Muscle of leg (tissue), 11 donors: Measurements from ENCODE around the gene DHRS4L2. TPM values are rescaled to one million over a fixed set of nuclear protein-coding genes. Genes with fewer than 3 reads are reported as not detected.
"Not testable (repeated sequence)": the region's sequence is repeated elsewhere in the genome, so short reads cannot be mapped to it uniquely, and the experiment has no call there.

Experiments
- DNase-seq: peaks from one replicate; pipeline ENCODE4 v3.0.0; 2013
- H3K27ac ChIP-seq: one replicate; pipeline ENCODE4 v1.5.1; 2013; ENCODE audit warnings: mild to moderate bottlenecking, low read length, control low read depth
- H3K27me3 ChIP-seq: one replicate; pipeline ENCODE4 v1.6.1; 2013; ENCODE audit warnings: low read length; ENCODE audit not compliant: control insufficient read depth, insufficient read depth
- H3K36me3 ChIP-seq: one replicate; pipeline ENCODE4 v1.6.1; 2013; ENCODE audit warnings: low read length; ENCODE audit not compliant: control insufficient read depth, insufficient read depth
- H3K4me1 ChIP-seq: one replicate; pipeline ENCODE4 v1.6.1; 2013; ENCODE audit warnings: low read length; ENCODE audit not compliant: control insufficient read depth, insufficient read depth
- H3K4me3 ChIP-seq: one replicate; pipeline ENCODE4 v1.5.1; 2013; ENCODE audit warnings: low read length, control low read depth
- H3K9me3 ChIP-seq: replicated peaks from 2 replicates; pipeline ENCODE4 v1.6.1; 2013; ENCODE audit warnings: low read depth, low read length; ENCODE audit not compliant: control insufficient read depth
- WGBS: methylation state at CpG from one replicate; pipeline ENCODE4 v1.1.5; 2013; ENCODE audit warnings: missing lambda C conversion rate; ENCODE audit not compliant: insufficient coverage; 5-methylcytosine and 5-hydroxymethylcytosine counted together
- polyA plus RNA-seq, 8 donors: library from polyadenylated mRNA; unstranded; fragments of 120-200 nt; gene quantifications; one replicate each; pipeline versions ENCODE4 v1.2.1 to v1.2.3, GENCODE V29; 2013; ENCODE audit warnings: inconsistent platforms in 1 of 8, low replicate concordance in 1 of 8; ENCODE audit not compliant: insufficient read length in 8 of 8, insufficient read depth in 1 of 8
- total RNA-seq: library from RNA; stranded (reverse); fragments of 120-200 nt; gene quantifications from one replicate; pipeline ENCODE4 v1.2.4, GENCODE V29; 2013

DHRS4L2 gene
- total and polyA plus RNA-seq, 9 donors, result 8.8 to 16.3 (median 13.7) TPM

DNA sequence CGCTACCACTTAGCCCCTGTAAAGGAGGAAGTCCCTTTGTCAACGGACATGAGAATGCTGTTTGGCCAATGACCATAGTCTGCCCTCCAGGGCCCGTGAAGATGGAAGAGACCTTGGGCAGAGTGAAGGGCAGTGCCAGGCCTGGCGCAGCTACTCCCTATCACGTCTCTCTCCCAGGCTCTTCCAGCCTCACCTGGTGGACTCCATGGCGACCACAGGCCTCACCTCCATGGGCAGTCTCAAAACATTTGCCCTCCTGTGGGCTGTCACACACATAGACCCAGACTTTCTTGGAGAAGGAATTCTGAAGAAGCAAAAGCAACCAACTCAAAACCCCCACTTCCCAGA, 35.6 kb upstream of the DHRS4L2 start:
- DNase-seq, H3K36me3 ChIP-seq, H3K27me3 ChIP-seq, H3K4me1 ChIP-seq, H3K9me3 ChIP-seq: not testable (repeated sequence)
- peak overlapping the region; percentile 73 for H3K4me3 ChIP-seq
- H3K27ac ChIP-seq, result peak overlapping the region; percentile 85
- 39% methylated on average over 3 of the region's 6 CpGs for WGBS

DNA sequence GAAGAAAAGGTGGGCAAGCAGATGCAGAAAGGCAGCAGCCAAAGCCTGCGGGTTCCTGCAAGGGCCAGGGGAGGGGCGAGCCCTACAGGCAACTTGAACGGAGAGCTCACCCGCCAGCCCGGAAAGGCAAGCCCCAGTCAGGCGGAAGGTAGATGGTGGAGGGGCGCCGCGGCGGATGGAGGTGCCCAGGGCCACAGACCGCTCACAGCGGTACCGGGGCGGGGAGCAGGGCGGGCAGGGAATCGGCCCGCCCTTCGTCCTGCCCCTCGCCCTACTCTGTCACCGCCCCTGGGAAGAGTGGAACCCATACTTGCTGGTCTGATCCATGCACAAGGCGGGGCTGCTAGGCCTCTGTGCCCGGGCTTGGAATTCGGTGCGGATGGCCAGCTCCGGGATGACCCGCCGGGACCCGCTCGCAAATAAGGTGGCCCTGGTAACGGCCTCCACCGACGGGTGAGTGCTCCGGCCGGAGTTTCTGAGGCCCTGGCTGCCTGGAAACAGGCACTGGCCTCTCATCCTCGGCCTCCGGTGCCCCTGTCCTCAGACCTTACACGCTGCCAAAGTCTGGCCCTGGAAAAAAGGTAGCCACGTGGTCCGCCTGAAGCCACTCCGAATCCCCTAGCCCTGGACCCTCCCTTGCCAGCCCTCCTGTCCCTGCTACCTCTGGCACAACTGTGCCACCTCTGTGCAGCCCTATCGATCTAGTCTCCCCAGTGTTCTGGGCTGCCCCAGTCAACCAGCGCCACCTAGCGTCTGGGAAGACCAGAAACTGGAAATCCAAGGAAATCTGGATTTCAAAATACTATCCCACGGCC, 35.1 kb upstream of the DHRS4L2 start, which contains the start of gene DHRS4:
Gene DHRS4 (plus strand): TSS at position 307 of the 815 bp plus-strand sequence. CDS start 19 bp downstream, at position 326.
- Histone ChIP-seq H3K9me3 (no peaks in the 10 kb centered on the region), H3K27ac (peak within 1 kb of the TSS; percentile 85), H3K27me3 (no peaks in the 10 kb centered on the region), H3K36me3 (no peaks in the 10 kb centered on the region), H3K4me3 (peak within 1 kb of the TSS; percentile 73), H3K4me1 (peaks cover 9% of the 10 kb centered on the region)
- whole genome bisulfite sequencing, result 0% methylated on average over 40 of the region's 44 CpGs
- peak; percentile 92 for DNase-seq

GRCh38 chr14:23954279-23954614, 34.5 kb upstream of the DHRS4L2 start:
- 0% methylated on average over 2 of the region's 6 CpGs for WGBS
- H3K9me3 ChIP-seq, H3K4me1 ChIP-seq, DNase-seq, H3K36me3 ChIP-seq, H3K27me3 ChIP-seq: not testable (repeated sequence)
- peak overlapping the region; percentile 35 for H3K27ac ChIP-seq
- H3K4me3 ChIP-seq, result peak overlapping the region; percentile 73

DNA sequence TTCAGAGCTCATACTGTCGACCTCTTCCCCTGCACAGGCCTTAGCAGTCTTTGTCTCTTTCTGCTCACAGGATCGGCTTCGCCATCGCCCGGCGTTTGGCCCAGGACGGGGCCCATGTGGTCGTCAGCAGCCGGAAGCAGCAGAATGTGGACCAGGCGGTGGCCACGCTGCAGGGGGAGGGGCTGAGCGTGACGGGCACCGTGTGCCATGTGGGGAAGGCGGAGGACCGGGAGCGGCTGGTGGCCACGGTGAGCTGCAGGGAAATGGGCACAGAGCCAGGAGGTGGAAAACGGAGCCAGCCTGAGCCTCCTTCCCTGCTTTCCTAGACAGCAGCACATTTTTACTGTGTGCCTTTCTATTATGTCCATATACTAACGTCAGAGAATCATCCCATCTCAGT, 33.8 kb upstream of the DHRS4L2 start:
- not testable (repeated sequence) for DNase-seq, H3K4me1 ChIP-seq, H3K27ac ChIP-seq, H3K36me3 ChIP-seq, H3K9me3 ChIP-seq, H3K4me3 ChIP-seq, H3K27me3 ChIP-seq
- WGBS, result 82% methylated on average over 5 of the region's 20 CpGs

GRCh38 chr14:23955811-23956210, 32.9 kb upstream of the DHRS4L2 start:
- H3K36me3 ChIP-seq, H3K4me1 ChIP-seq, H3K27ac ChIP-seq, H3K9me3 ChIP-seq, H3K4me3 ChIP-seq, H3K27me3 ChIP-seq, DNase-seq: not testable (repeated sequence)
- no CpG with 5 or more reads among the region's 2 CpGs for WGBS

- not testable (repeated sequence) for H3K4me1 ChIP-seq, H3K4me3 ChIP-seq, H3K27ac ChIP-seq, H3K27me3 ChIP-seq, DNase-seq, H3K9me3 ChIP-seq, H3K36me3 ChIP-seq
- WGBS, result 94% methylated on average over 3 of the region's 9 CpGs
These were observed 30.7 kb upstream of the DHRS4L2 start for GRCh38 chr14:23957913-23958569.

DNA sequence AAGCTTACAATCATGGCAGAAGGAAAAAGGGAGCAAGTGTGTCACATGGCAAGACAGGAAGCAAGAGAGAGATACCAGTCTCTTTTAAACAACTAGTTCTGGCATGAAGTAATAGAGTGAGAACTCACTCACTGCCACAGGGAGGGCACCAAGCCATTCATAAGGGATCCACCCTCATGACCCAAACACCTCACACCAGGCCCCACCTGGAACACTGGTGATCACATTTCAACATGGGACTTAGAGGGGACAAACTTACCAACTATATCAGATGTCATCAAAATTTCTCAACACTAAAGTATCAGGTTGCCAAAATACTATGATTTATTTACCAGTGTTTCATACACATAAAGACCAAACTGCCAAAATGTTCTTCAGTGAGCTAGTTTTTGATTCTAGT, 27.8 kb upstream of the DHRS4L2 start:
- not testable (repeated sequence) for H3K36me3 ChIP-seq, DNase-seq, H3K27ac ChIP-seq, H3K9me3 ChIP-seq, H3K4me1 ChIP-seq, H3K27me3 ChIP-seq, H3K4me3 ChIP-seq

DNA sequence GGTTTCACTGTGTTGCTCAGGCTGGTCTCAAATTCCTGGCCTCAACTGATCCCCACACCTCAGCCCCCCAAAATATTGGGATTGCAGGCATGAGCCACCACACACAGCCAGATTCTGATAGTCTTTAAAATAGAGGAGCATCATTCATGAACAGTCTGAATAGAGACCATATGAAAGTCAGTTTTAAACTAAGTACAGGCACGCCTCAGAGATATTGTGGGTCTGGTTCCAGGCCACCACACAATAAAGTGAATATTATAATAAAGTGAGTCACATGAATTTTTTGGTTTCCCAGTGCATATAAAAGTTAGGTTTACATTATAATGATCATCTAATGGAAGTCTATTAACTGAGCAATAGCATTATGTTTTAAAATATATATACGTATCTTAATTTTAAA, 27.0 kb upstream of the DHRS4L2 start:
- H3K9me3 ChIP-seq, H3K27ac ChIP-seq, H3K36me3 ChIP-seq, H3K27me3 ChIP-seq, H3K4me1 ChIP-seq, H3K4me3 ChIP-seq, DNase-seq: not testable (repeated sequence)
- WGBS, result no CpG with 5 or more reads among the region's 2 CpGs

- not testable (repeated sequence) for H3K9me3 ChIP-seq, H3K27ac ChIP-seq, H3K36me3 ChIP-seq, H3K4me1 ChIP-seq, H3K27me3 ChIP-seq, DNase-seq, H3K4me3 ChIP-seq
- WGBS, result no CpG with 5 or more reads among the region's 9 CpGs
These were observed 19.6 kb upstream of the DHRS4L2 start for GRCh38 chr14:23969130-23969480.

GRCh38 chr14:23969481-23970282, 19.0 kb upstream of the DHRS4L2 start:
- H3K27me3 ChIP-seq, H3K36me3 ChIP-seq, H3K9me3 ChIP-seq, H3K27ac ChIP-seq, H3K4me1 ChIP-seq: not testable (repeated sequence)
- peak overlapping the region; percentile 22 for H3K4me3 ChIP-seq
- DNase-seq, result peak; percentile 53
- WGBS, result 8% methylated on average over 16 of the region's 61 CpGs
